ENCODE data around the gene AP4E1.

Gene AP4E1

GRCh38 chr15:50964075-50964474 lies 55.6 kb downstream of the AP4E1 start:
- Histone ChIP-seq H3K36me3 (ENCODE audit: control insufficient read depth in 1 of 2, insufficient read depth in 2 of 2, low read length in 2 of 2) (peaks cover 12 to 18% of the 10 kb centered on the region in 2 donors), H3K9me3 (ENCODE audit: control insufficient read depth in 1 of 2, low read length in 2 of 2) (peaks cover 20 to 22% of the 10 kb centered on the region in 2 donors)

DNA sequence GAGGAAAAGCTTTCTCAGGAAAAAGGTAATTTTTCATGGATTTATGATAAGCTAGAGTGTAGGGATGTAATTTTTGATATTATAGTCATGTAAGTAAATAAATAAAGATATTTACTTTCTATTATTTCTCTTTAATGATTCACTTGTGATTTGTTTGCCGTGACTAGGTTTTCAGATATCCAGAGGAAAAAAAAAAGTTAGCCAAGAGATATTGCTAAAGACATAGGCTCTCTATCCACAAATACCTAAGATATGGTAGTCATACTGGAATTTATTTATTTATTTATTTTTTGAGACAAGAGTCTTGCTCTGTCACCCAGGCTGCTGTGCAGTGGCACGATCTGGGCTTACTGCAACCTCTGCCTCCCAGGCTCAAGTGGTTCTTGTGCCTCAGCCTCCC lies 59.9 kb downstream of the AP4E1 start:
- Histone ChIP-seq H3K4me3 (ENCODE audit: low read depth in 1 of 2, low read length in 2 of 2) (no peak overlapping the region), H3K9me3 (ENCODE audit: control insufficient read depth in 1 of 2, low read length in 2 of 2) (peaks cover 9 to 15% of the 10 kb centered on the region in 2 donors), H3K4me1 (ENCODE audit: control insufficient read depth in 1 of 2, insufficient read depth in 2 of 2, low read length in 2 of 2) (no peaks in the 10 kb centered on the region), H3K27me3 (ENCODE audit: control insufficient read depth in 1 of 2, insufficient read depth in 2 of 2, low read length in 2 of 2) (no peaks in the 10 kb centered on the region), H3K27ac (ENCODE audit: low read depth, low read length) (no peak overlapping the region), H3K9ac (ENCODE audit: low read depth in 1 of 2, low read length in 2 of 2) (no peak overlapping the region), H3K36me3 (ENCODE audit: control insufficient read depth in 1 of 2, insufficient read depth in 2 of 2, low read length in 2 of 2) (peaks cover 11 to 21% of the 10 kb centered on the region in 2 donors)

More at GRCh38 chr15:50964075-50964474, 55.6 kb downstream of the AP4E1 start:
- H3K27me3 ChIP-seq (ENCODE audit: control insufficient read depth in 1 of 2, insufficient read depth in 2 of 2, low read length in 2 of 2): no peaks in the 10 kb centered on the region
- no peak overlapping the region for H3K27ac ChIP-seq (ENCODE audit: low read depth, low read length)
- no peaks in the 10 kb centered on the region for H3K4me1 ChIP-seq (ENCODE audit: control insufficient read depth in 1 of 2, insufficient read depth in 2 of 2, low read length in 2 of 2)
- no peak overlapping the region for H3K4me3 ChIP-seq (ENCODE audit: low read depth in 1 of 2, low read length in 2 of 2)
- H3K9ac ChIP-seq (ENCODE audit: low read depth in 1 of 2, low read length in 2 of 2): no peak overlapping the region

DNA sequence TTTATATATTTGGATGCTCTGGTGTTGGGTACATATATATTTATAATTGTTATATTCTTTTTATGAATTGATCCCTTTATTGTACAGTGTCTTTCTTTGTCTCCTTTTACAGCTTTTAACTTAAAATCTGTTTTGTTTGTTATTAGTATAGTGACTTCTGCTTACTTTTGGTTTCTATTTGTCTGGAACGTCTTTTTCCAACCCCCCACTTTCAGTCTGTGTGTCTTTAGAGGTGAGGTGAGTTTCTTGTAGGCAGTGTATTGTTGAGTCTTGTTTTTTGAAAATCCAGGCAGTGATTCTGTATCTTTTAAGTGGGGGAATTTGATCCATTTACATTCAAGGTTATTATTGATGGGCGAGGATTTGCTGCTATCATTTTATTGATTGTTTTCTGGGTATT lies 62.0 kb downstream of the AP4E1 start:
- H3K4me3 ChIP-seq (ENCODE audit: low read depth in 1 of 2, low read length in 2 of 2): no peak overlapping the region
- no peak overlapping the region for H3K27ac ChIP-seq (ENCODE audit: low read depth, low read length)
- H3K4me1 ChIP-seq (ENCODE audit: control insufficient read depth in 1 of 2, insufficient read depth in 2 of 2, low read length in 2 of 2): no peaks in the 10 kb centered on the region
- no peak overlapping the region for H3K9ac ChIP-seq (ENCODE audit: low read depth in 1 of 2, low read length in 2 of 2)
- peaks cover 11 to 26% of the 10 kb centered on the region in 2 donors for H3K36me3 ChIP-seq (ENCODE audit: control insufficient read depth in 1 of 2, insufficient read depth in 2 of 2, low read length in 2 of 2)
- no peaks in the 10 kb centered on the region for H3K27me3 ChIP-seq (ENCODE audit: control insufficient read depth in 1 of 2, insufficient read depth in 2 of 2, low read length in 2 of 2)
- H3K9me3 ChIP-seq (ENCODE audit: control insufficient read depth in 1 of 2, low read length in 2 of 2): peaks cover 4 to 6% of the 10 kb centered on the region in 2 donors

- H3K9ac ChIP-seq (ENCODE audit: low read depth in 1 of 2, low read length in 2 of 2): no peak overlapping the region
- H3K9me3 ChIP-seq (ENCODE audit: control insufficient read depth in 1 of 2, low read length in 2 of 2): peaks cover 4 to 6% of the 10 kb centered on the region in 2 donors
- no peak overlapping the region for H3K27ac ChIP-seq (ENCODE audit: low read depth, low read length)
- no peak overlapping the region for H3K4me3 ChIP-seq (ENCODE audit: low read depth in 1 of 2, low read length in 2 of 2)
- H3K4me1 ChIP-seq (ENCODE audit: control insufficient read depth in 1 of 2, insufficient read depth in 2 of 2, low read length in 2 of 2): no peaks in the 10 kb centered on the region
- peaks cover 11 to 26% of the 10 kb centered on the region in 2 donors for H3K36me3 ChIP-seq (ENCODE audit: control insufficient read depth in 1 of 2, insufficient read depth in 2 of 2, low read length in 2 of 2)
- H3K27me3 ChIP-seq (ENCODE audit: control insufficient read depth in 1 of 2, insufficient read depth in 2 of 2, low read length in 2 of 2): no peaks in the 10 kb centered on the region
These were observed 62.6 kb downstream of the AP4E1 start for GRCh38 chr15:50971115-50971514.

DNA sequence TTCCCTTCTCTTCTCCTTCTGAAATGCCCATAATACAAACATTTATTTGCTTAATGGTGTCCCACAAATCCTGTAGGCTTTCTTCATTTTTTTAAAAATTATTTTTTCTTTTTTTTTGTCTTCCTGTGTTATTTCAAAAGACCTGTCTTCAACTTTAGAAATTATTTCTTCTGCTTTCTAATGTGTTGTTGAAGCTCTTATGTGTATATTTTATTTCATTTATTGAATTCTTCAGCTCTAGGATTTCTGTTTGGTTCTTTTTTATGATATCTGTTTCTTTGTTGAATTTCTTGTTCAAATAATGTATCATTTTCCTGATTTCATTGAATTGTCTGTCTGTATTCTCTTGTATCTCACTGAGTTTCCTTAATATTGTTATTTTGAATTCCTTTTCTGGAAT lies 63.1 kb downstream of the AP4E1 start:
- Histone ChIP-seq H3K9me3 (ENCODE audit: control insufficient read depth in 1 of 2, low read length in 2 of 2) (peaks cover 4 to 6% of the 10 kb centered on the region in 2 donors), H3K9ac (ENCODE audit: low read depth in 1 of 2, low read length in 2 of 2) (no peak overlapping the region), H3K4me3 (ENCODE audit: low read depth in 1 of 2, low read length in 2 of 2) (no peak overlapping the region), H3K27ac (ENCODE audit: low read depth, low read length) (no peak overlapping the region), H3K36me3 (ENCODE audit: control insufficient read depth in 1 of 2, insufficient read depth in 2 of 2, low read length in 2 of 2) (peaks cover 11 to 26% of the 10 kb centered on the region in 2 donors), H3K4me1 (ENCODE audit: control insufficient read depth in 1 of 2, insufficient read depth in 2 of 2, low read length in 2 of 2) (no peaks in the 10 kb centered on the region), H3K27me3 (ENCODE audit: control insufficient read depth in 1 of 2, insufficient read depth in 2 of 2, low read length in 2 of 2) (no peaks in the 10 kb centered on the region)

GRCh38 chr15:50973605-50974004 lies 65.1 kb downstream of the AP4E1 start:
- Histone ChIP-seq H3K27ac (ENCODE audit: low read depth, low read length) (no peak overlapping the region), H3K9me3 (ENCODE audit: control insufficient read depth in 1 of 2, low read length in 2 of 2) (peaks cover 4 to 6% of the 10 kb centered on the region in 2 donors), H3K36me3 (ENCODE audit: control insufficient read depth in 1 of 2, insufficient read depth in 2 of 2, low read length in 2 of 2) (peaks cover 11 to 26% of the 10 kb centered on the region in 2 donors), H3K4me3 (ENCODE audit: low read depth in 1 of 2, low read length in 2 of 2) (no peak overlapping the region), H3K4me1 (ENCODE audit: control insufficient read depth in 1 of 2, insufficient read depth in 2 of 2, low read length in 2 of 2) (no peaks in the 10 kb centered on the region), H3K9ac (ENCODE audit: low read depth in 1 of 2, low read length in 2 of 2) (no peak overlapping the region), H3K27me3 (ENCODE audit: control insufficient read depth in 1 of 2, insufficient read depth in 2 of 2, low read length in 2 of 2) (no peaks in the 10 kb centered on the region)

GRCh38 chr15:50977162-50977561 lies 68.7 kb downstream of the AP4E1 start:
- Histone ChIP-seq H3K4me1 (ENCODE audit: control insufficient read depth in 1 of 2, insufficient read depth in 2 of 2, low read length in 2 of 2) (no peaks in the 10 kb centered on the region), H3K9me3 (ENCODE audit: control insufficient read depth in 1 of 2, low read length in 2 of 2) (no peaks in the 10 kb centered on the region), H3K36me3 (ENCODE audit: control insufficient read depth in 1 of 2, insufficient read depth in 2 of 2, low read length in 2 of 2) (peaks cover 4 to 24% of the 10 kb centered on the region in 2 donors), H3K27me3 (ENCODE audit: control insufficient read depth in 1 of 2, insufficient read depth in 2 of 2, low read length in 2 of 2) (no peaks in the 10 kb centered on the region), H3K4me3 (ENCODE audit: low read depth in 1 of 2, low read length in 2 of 2) (no peak overlapping the region), H3K27ac (ENCODE audit: low read depth, low read length) (no peak overlapping the region), H3K9ac (ENCODE audit: low read depth in 1 of 2, low read length in 2 of 2) (no peak overlapping the region)

GRCh38 chr15:50978580-50978979 lies 70.1 kb downstream of the AP4E1 start:
- Histone ChIP-seq H3K9me3 (ENCODE audit: control insufficient read depth in 1 of 2, low read length in 2 of 2) (no peaks in the 10 kb centered on the region), H3K9ac (ENCODE audit: low read depth in 1 of 2, low read length in 2 of 2) (no peak overlapping the region), H3K4me3 (ENCODE audit: low read depth in 1 of 2, low read length in 2 of 2) (no peak overlapping the region), H3K27ac (ENCODE audit: low read depth, low read length) (no peak overlapping the region), H3K4me1 (ENCODE audit: control insufficient read depth in 1 of 2, insufficient read depth in 2 of 2, low read length in 2 of 2) (no peaks in the 10 kb centered on the region), H3K36me3 (ENCODE audit: control insufficient read depth in 1 of 2, insufficient read depth in 2 of 2, low read length in 2 of 2) (peaks cover 0 to 20% of the 10 kb centered on the region in 2 donors), H3K27me3 (ENCODE audit: control insufficient read depth in 1 of 2, insufficient read depth in 2 of 2, low read length in 2 of 2) (no peaks in the 10 kb centered on the region)

DNA sequence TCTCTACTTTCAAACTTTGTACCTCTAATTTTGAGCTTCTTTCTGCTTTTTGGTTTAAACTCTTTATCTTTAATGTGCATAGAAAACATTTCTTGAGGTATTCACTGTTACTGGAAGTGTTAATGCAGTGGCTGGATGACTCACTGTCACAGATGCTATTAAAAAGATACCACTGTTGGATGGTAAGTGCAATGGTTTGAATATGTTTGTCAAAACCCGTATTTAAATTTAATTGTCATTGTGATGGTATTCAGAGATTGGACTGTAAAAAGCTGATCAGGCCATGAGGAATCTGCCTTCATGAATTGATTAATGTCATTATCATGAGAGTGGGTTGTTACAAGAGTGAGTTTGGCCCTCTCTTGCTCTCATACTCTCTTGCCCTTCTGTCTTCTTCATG lies 70.6 kb downstream of the AP4E1 start:
- no peaks in the 10 kb centered on the region for H3K27me3 ChIP-seq (ENCODE audit: control insufficient read depth in 1 of 2, insufficient read depth in 2 of 2, low read length in 2 of 2)
- no peak overlapping the region for H3K9ac ChIP-seq (ENCODE audit: low read depth in 1 of 2, low read length in 2 of 2)
- peaks cover 0 to 20% of the 10 kb centered on the region in 2 donors for H3K36me3 ChIP-seq (ENCODE audit: control insufficient read depth in 1 of 2, insufficient read depth in 2 of 2, low read length in 2 of 2)
- H3K9me3 ChIP-seq (ENCODE audit: control insufficient read depth in 1 of 2, low read length in 2 of 2): no peaks in the 10 kb centered on the region
- no peak overlapping the region for H3K27ac ChIP-seq (ENCODE audit: low read depth, low read length)
- H3K4me3 ChIP-seq (ENCODE audit: low read depth in 1 of 2, low read length in 2 of 2): no peak overlapping the region
- no peaks in the 10 kb centered on the region for H3K4me1 ChIP-seq (ENCODE audit: control insufficient read depth in 1 of 2, insufficient read depth in 2 of 2, low read length in 2 of 2)

- H3K4me1 ChIP-seq (ENCODE audit: control insufficient read depth in 1 of 2, insufficient read depth in 2 of 2, low read length in 2 of 2): no peaks in the 10 kb centered on the region
- no peaks in the 10 kb centered on the region for H3K27me3 ChIP-seq (ENCODE audit: control insufficient read depth in 1 of 2, insufficient read depth in 2 of 2, low read length in 2 of 2)
- peaks cover 10 to 27% of the 10 kb centered on the region in 2 donors for H3K36me3 ChIP-seq (ENCODE audit: control insufficient read depth in 1 of 2, insufficient read depth in 2 of 2, low read length in 2 of 2)
- H3K4me3 ChIP-seq (ENCODE audit: low read depth in 1 of 2, low read length in 2 of 2): no peak overlapping the region
- no peak overlapping the region for H3K27ac ChIP-seq (ENCODE audit: low read depth, low read length)
- no peak overlapping the region for H3K9ac ChIP-seq (ENCODE audit: low read depth in 1 of 2, low read length in 2 of 2)
- H3K9me3 ChIP-seq (ENCODE audit: control insufficient read depth in 1 of 2, low read length in 2 of 2): no peaks in the 10 kb centered on the region
These were observed 85.1 kb downstream of the AP4E1 start for GRCh38 chr15:50993598-50993997.

- no peak overlapping the region for H3K27ac ChIP-seq (ENCODE audit: low read depth, low read length)
- H3K4me3 ChIP-seq (ENCODE audit: low read depth in 1 of 2, low read length in 2 of 2): no peak overlapping the region
These were observed 88.2 kb downstream of the AP4E1 start for GRCh38 chr15:50996641-50997040.

More at GRCh38 chr15:50996641-50997040, 88.2 kb downstream of the AP4E1 start:
- Histone ChIP-seq H3K9me3 (ENCODE audit: control insufficient read depth in 1 of 2, low read length in 2 of 2) (no peaks in the 10 kb centered on the region), H3K9ac (ENCODE audit: low read depth in 1 of 2, low read length in 2 of 2) (no peak overlapping the region), H3K36me3 (ENCODE audit: control insufficient read depth in 1 of 2, insufficient read depth in 2 of 2, low read length in 2 of 2) (peaks cover 10 to 23% of the 10 kb centered on the region in 2 donors), H3K27me3 (ENCODE audit: control insufficient read depth in 1 of 2, insufficient read depth in 2 of 2, low read length in 2 of 2) (no peaks in the 10 kb centered on the region), H3K4me1 (ENCODE audit: control insufficient read depth in 1 of 2, insufficient read depth in 2 of 2, low read length in 2 of 2) (no peaks in the 10 kb centered on the region)

Data from duodenal mucosa (tissue), 2 donors.